GM21381 (cell line): ENCODE measurements around the gene HSD17B12.

ENCODE experiments used
- ATAC-seq: cut with Tn5 transposase; IDR thresholded peaks from one replicate; pipeline ENCODE4 v1.9.1; 2021; ENCODE audit warnings: mild to moderate bottlenecking, moderate library complexity; ENCODE audit not compliant: unreplicated experiment

HSD17B12 gene

GRCh38 chr11:43687120-43687791 is 6.7 kb downstream of the HSD17B12 start:
- no peak for ATAC-seq

GRCh38 chr11:43688394-43688793 is 7.9 kb downstream of the HSD17B12 start:
- ATAC-seq = no peak

GRCh38 chr11:43689167-43689566 is 8.6 kb downstream of the HSD17B12 start:
- ATAC-seq = no peak

GRCh38 chr11:43690929-43691725 is 10.6 kb downstream of the HSD17B12 start:
- ATAC-seq = no peak

- ATAC-seq = no peak
Observed at GRCh38 chr11:43691806-43692205, 11.3 kb downstream of the HSD17B12 start.

- ATAC-seq = no peak
Observed at GRCh38 chr11:43693069-43693468, 12.5 kb downstream of the HSD17B12 start.

- ATAC-seq = no peak
Observed at GRCh38 chr11:43693731-43694130, 13.2 kb downstream of the HSD17B12 start.

GRCh38 chr11:43694477-43694876 is 13.9 kb downstream of the HSD17B12 start:
- no peak for ATAC-seq

- ATAC-seq = no peak
Observed at GRCh38 chr11:43697679-43698078, 17.1 kb downstream of the HSD17B12 start.

- no peak for ATAC-seq
Observed at GRCh38 chr11:43699870-43700269, 19.3 kb downstream of the HSD17B12 start.

GRCh38 chr11:43706631-43707030 is 26.1 kb downstream of the HSD17B12 start:
- no peak for ATAC-seq

GRCh38 chr11:43708776-43709175 is 28.2 kb downstream of the HSD17B12 start:
- no peak for ATAC-seq

GRCh38 chr11:43709689-43710088 is 29.2 kb downstream of the HSD17B12 start:
- ATAC-seq = no peak

- no peak for ATAC-seq
Observed at GRCh38 chr11:43712676-43713075, 32.1 kb downstream of the HSD17B12 start.

GRCh38 chr11:43718373-43718772 is 37.8 kb downstream of the HSD17B12 start:
- ATAC-seq = no peak

- ATAC-seq = no peak
Observed at GRCh38 chr11:43723617-43724016, 43.1 kb downstream of the HSD17B12 start.

- ATAC-seq = no peak
Observed at GRCh38 chr11:43732225-43732624, 51.7 kb downstream of the HSD17B12 start.

GRCh38 chr11:43734256-43734655 is 53.7 kb downstream of the HSD17B12 start:
- no peak for ATAC-seq

- no peak for ATAC-seq
Observed at GRCh38 chr11:43735115-43735514, 54.6 kb downstream of the HSD17B12 start.

GRCh38 chr11:43735961-43736360 is 55.4 kb downstream of the HSD17B12 start:
- no peak for ATAC-seq

- ATAC-seq = no peak
Observed at GRCh38 chr11:43736502-43737200, 56.1 kb downstream of the HSD17B12 start.

GRCh38 chr11:43737201-43737590 is 56.7 kb downstream of the HSD17B12 start:
- ATAC-seq = no peak
